DOHH2 (cell line): ENCODE data around the gene PPARD.

ENCODE experiments used
- H3F3A ChIP-seq: fragments of 200-600 bp; sonication (generic), shearing (Covaris generic); 2 replicates; pipeline ENCODE4 v1.6.0; 2016; ENCODE audit warnings: antibody characterized with exemption, mild to moderate bottlenecking; ENCODE audit not compliant: control insufficient read depth, insufficient read depth
- H3K27ac ChIP-seq: fragments of 200-600 bp; sonication (generic); 2 replicates; pipeline ENCODE4 v1.5.1; 2014; ENCODE audit warnings: low read depth, mild to moderate bottlenecking, low read length, moderate library complexity
- H3K27me3 ChIP-seq: fragments of 200-600 bp; sonication (generic); 2 replicates; pipeline ENCODE4 v1.6.1; 2014; ENCODE audit warnings: mild to moderate bottlenecking, low read length, mixed read lengths; ENCODE audit not compliant: control insufficient read depth
- H3K36me3 ChIP-seq: fragments of 200-600 bp; sonication (generic); 2 replicates; pipeline ENCODE4 v1.6.1; 2014; ENCODE audit warnings: mild to moderate bottlenecking, low read length, moderate library complexity, mixed read lengths; ENCODE audit not compliant: control insufficient read depth
- H3K4me1 ChIP-seq: fragments of 200-600 bp; sonication (generic); 2 replicates; pipeline ENCODE4 v1.6.1; 2014; ENCODE audit warnings: mild to moderate bottlenecking, low read length, mixed read lengths; ENCODE audit not compliant: control insufficient read depth
- H3K4me2 ChIP-seq: fragments of 200-600 bp; sonication (generic); 2 replicates; pipeline ENCODE4 v1.6.0; 2014; ENCODE audit warnings: mild to moderate bottlenecking, low read length, moderate library complexity
- H3K4me3 ChIP-seq: fragments of 200-600 bp; sonication (generic); 2 replicates; pipeline ENCODE4 v1.5.1; 2014; ENCODE audit warnings: mild to moderate bottlenecking, low read length, mixed read lengths
- H3K79me2 ChIP-seq: fragments of 200-600 bp; sonication (generic); 2 replicates; pipeline ENCODE4 v1.6.1; 2014; ENCODE audit warnings: mild to moderate bottlenecking, low read length, mixed read lengths; ENCODE audit not compliant: control insufficient read depth
- H3K9me2 ChIP-seq: fragments of 200-600 bp; sonication (generic); replicated peaks from 2 replicates; pipeline ENCODE4 v1.6.1; 2014; ENCODE audit warnings: mild to moderate bottlenecking, low read length, mixed read lengths; ENCODE audit not compliant: control insufficient read depth
- H3K9me3 ChIP-seq: fragments of 200-600 bp; sonication (generic); 2 replicates; pipeline ENCODE4 v1.6.1; 2014; ENCODE audit warnings: antibody characterized with exemption, low read length, mixed read lengths; ENCODE audit not compliant: control insufficient read depth, insufficient read depth
- H4K20me1 ChIP-seq: fragments of 200-600 bp; sonication (generic); 2 replicates; pipeline ENCODE4 v1.6.0; 2014; ENCODE audit warnings: low read depth, mild to moderate bottlenecking, antibody characterized with exemption, low read length, moderate library complexity; ENCODE audit not compliant: control insufficient read depth, insufficient read depth
- CTCF ChIP-seq: fragments of 200-600 bp; sonication (generic); IDR thresholded peaks from one replicate; pipeline ENCODE4 v1.5.1; 2014; ENCODE audit warnings: antibody characterized with exemption, mild to moderate bottlenecking, low read depth, low read length; ENCODE audit not compliant: poor library complexity, severe bottlenecking
- EZH2phosphoT487 ChIP-seq: fragments of 200-600 bp; sonication (generic); IDR thresholded peaks from 2 replicates; pipeline ENCODE4 v1.6.1; 2017; ENCODE audit warnings: borderline replicate concordance, mild to moderate bottlenecking, antibody characterized with exemption, low read length, moderate library complexity, mixed read lengths

PPARD gene

GRCh38 chr6:35443341-35444030 is 101.1 kb downstream of the PPARD start:
- no peak overlapping the region for H3K27ac ChIP-seq

GRCh38 chr6:35445691-35446090 is 103.3 kb downstream of the PPARD start:
- Histone ChIP-seq H3K27me3 (peaks cover 8% of the 10 kb centered on the region), H3K9me2 (no peaks in the 10 kb centered on the region), H3K4me1 (peaks cover 5% of the 10 kb centered on the region), H4K20me1 (no peaks in the 10 kb centered on the region), H3K4me3 (no peak overlapping the region), H3K27ac (no peak overlapping the region), H3K4me2 (no peak overlapping the region), H3F3A (0 out of 2 replicates have a peak, but pooled peaks cover 2% of the 10 kb centered on the region), H3K9me3 (no peaks in the 10 kb centered on the region), H3K79me2 (no peaks in the 10 kb centered on the region), H3K36me3 (no peaks in the 10 kb centered on the region)
- TF ChIP-seq EZH2phosphoT487 (no peak), CTCF (no peak)

More at GRCh38 chr6:35443341-35444030, 101.1 kb downstream of the PPARD start:
- H4K20me1 ChIP-seq, result no peaks in the 10 kb centered on the region
- TF ChIP-seq CTCF, result no peak
- TF ChIP-seq EZH2phosphoT487, result no peak
- H3K36me3 ChIP-seq, result no peaks in the 10 kb centered on the region
- no peaks in the 10 kb centered on the region for H3K9me2 ChIP-seq
- H3F3A ChIP-seq, result no peaks in the 10 kb centered on the region
- H3K9me3 ChIP-seq, result no peaks in the 10 kb centered on the region
- H3K27me3 ChIP-seq, result no peaks in the 10 kb centered on the region
- H3K79me2 ChIP-seq, result no peaks in the 10 kb centered on the region
- H3K4me2 ChIP-seq, result no peak overlapping the region
- no peaks in the 10 kb centered on the region for H3K4me1 ChIP-seq
- no peak overlapping the region for H3K4me3 ChIP-seq

- Histone ChIP-seq H4K20me1 (no peaks in the 10 kb centered on the region), H3K27ac (no peak overlapping the region), H3K27me3 (peaks cover 12% of the 10 kb centered on the region), H3K4me2 (no peak overlapping the region), H3K4me3 (no peak overlapping the region), H3K4me1 (peaks cover 21% of the 10 kb centered on the region), H3K9me2 (no peaks in the 10 kb centered on the region), H3K36me3 (no peaks in the 10 kb centered on the region), H3F3A (0 out of 2 replicates have a peak, but pooled peaks cover 2% of the 10 kb centered on the region), H3K9me3 (no peaks in the 10 kb centered on the region), H3K79me2 (peaks cover 5% of the 10 kb centered on the region)
- TF ChIP-seq CTCF (no peak), EZH2phosphoT487 (no peak)
Observed at GRCh38 chr6:35448191-35448590, 105.8 kb downstream of the PPARD start.
